HG03095 (cell line): ENCODE results near the gene MKRN1.
"Not testable (repeated sequence)": the region's sequence is repeated elsewhere in the genome, so short reads cannot be mapped to it uniquely, and the experiment has no call there.

ENCODE experiments used
- ATAC-seq: cut with Tn5 transposase; IDR thresholded peaks from one replicate; pipeline ENCODE4 v1.9.1; 2021; ENCODE audit warnings: moderate library complexity; ENCODE audit not compliant: unreplicated experiment

MKRN1 gene

DNA sequence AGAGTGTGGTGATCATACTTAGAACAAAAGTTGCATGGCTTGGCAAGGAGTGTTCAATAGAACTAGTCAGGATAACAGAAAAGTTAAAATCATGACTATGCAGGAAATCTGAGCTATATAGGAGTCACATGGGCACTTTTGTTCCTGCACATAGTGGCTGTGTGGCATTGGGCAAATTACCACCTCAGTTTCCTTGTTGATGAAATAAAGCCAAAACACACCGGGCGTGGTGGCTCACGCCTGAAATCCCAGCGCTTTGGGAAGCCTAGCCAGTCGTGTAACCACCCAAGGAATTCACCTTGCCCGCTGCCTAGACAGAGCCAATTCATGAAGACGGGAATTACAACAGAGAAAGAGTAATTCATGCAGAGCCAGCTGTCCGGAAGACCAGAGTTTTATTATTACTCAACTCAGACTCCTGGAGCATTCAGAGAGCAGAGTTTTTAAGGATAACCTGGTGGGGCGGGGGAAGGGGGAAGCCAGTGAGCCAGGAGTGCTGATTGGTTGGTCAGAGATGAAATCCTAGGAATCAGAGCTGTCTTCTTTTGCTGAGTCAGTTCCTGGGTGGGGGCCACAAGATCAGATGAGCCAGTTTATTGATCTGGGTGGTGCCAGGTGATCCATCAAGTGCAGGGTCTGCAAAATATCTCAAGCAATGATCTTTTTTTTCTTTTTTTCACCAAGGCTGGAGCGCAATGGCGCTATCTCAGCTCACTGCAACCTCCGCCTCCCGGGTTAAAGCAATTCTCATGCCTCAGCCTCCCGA lies 6.4 kb upstream of the MKRN1 start:
- no peak for ATAC-seq

DNA sequence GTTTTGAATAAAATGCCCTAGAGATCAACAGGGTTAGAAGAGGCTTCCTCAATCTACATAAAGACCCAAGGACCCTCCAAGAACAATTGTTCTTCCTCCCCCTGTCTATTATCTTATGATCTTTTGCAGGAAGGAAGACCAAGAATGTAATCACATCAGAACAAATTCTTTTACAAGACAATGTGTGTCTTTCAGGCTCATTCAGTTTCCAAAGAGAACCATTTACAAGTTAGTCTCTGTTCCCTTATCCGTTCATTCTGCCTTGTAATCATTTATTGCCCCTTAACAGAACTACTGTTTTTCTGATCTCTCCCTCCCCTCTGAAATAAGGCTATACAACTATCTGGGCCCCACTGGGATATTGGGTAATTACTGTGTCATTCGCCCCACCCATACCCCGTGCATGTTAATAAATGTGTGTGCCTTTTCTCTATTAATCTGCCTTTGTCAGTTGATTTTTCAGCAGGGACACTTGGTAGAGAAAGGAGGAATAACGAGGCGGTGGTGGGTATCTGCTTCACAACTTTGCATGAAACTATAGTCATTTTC lies 5.7 kb upstream of the MKRN1 start:
- no peak for ATAC-seq

DNA sequence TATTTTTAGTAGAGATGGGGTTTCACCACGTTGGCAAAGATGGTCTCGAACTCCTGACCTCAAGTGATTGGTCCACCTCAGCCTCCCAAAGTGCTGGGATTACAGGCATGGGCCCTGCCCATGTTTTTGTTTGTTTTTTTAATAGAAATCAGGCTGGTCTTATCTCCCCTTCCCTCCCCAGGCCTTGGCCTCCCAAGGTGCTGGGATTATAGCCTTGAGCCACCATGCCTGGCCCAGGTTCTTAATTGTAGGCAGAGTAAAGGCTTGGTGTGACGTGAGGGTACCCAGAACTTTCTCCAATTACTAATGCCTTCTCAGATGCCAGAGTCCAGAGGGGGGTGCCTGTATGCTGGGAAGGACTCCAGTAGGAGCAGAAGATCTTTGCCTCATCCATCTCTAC lies 5.2 kb upstream of the MKRN1 start:
- no peak for ATAC-seq

DNA sequence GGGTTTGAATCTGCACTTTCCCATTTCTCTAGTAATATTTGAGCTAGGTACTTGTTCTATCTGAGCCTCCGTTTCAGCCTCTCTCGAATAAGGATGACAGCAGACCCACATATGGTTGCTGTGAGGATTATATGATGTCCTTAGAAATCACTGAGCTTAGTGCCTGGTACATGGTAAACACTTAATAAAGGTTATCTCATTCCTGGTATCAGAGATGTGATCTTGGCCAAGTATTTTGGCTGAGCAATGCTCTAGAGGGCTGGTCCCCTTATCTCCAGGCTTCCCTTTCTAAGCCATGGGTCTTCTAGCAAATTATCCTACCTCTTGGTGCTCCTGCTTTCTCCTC lies 407 bp upstream of the MKRN1 start:
- ATAC-seq = no peak

DNA sequence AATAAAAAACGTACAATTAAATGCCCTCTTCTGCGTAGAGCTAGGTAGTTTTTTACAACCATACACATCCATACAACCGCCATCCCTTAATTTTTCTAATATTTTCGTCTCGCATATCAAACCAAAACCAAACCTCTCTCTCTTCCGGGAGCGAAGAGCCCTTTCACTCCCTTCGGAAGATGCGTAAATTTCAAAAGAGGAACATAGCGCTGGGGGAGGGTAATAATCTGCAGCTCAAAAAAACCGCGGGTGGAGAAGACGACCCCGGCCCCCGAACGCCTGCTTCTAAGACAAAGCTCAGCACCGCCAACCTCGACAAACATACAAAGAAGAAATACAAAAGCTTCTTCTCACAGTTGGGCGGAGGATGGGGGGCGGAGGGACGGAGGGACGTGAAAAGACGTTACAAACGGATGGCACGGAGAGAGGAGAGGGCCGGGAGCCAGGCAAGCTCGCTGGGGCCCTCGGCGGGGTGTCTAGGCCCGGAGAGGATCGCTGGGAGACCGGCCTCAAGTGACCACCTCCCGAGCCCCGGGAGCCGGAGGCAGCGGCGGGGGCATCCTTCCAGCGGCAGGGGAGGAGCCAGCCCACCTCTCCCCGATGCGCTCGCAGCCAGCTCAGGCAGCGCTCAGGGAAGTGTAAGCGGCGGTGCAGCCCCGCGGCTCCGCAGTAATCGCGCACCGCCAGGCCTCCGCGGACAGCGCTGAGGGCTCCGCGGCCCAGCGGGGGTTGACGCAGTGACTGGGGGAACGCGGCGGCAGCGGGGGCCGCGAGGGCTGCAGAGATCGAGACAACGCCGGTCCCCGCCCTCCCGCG lies 851 bp downstream of the MKRN1 start:
- peak; percentile 21 for ATAC-seq

DNA sequence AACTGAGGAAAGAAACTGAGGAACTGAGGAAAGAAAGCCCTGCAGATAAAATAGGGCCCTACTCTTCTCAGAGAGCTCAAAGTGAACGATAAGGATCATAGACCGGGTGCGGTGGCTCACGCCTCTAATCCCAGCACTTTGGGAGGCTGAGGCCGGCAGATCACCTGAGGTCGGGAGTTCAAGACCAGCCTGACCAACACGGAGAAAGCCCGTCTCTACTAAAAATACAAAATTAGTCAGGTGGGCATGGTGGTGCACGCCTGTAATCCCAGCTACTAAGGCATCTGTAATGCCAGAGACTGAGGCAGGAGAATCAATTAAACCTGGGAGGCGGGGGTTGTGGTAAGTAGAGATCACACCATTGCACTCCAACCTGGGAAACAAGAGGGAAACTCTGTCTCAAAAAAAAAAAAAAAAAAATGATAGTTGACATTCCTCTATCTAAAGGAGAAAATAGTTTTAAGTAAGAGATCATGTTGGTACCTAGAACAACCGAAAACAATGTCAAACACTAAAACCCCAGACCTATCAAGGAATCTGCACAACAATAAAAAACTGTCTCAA lies 2.5 kb downstream of the MKRN1 start:
- ATAC-seq = no peak

DNA sequence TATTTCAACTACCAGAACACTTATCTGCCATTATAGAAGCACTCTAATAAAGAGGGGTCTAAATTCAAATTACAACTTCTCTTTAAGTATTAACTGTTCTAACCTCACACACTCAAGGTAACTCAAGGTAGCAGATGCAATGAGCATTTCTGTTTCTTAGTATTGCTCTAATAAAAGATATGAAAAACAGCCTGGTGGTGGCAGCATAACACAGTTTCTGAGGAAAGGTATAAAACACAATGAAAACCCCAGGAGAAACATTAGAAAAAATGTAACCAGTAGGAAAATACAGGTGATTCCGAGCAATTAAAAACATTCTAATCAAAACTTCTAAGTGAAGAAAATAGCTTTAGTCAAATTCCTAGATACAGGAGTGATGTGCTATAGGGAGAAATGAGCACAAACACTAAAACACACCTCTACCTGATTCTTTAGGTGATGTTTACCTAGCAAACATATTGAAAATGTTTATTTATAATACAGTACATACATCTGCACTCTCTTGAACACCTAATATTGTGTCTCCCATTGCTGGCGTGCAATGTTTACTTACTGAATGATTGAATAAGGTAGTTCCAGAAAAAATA lies 3.5 kb downstream of the MKRN1 start:
- no peak for ATAC-seq

DNA sequence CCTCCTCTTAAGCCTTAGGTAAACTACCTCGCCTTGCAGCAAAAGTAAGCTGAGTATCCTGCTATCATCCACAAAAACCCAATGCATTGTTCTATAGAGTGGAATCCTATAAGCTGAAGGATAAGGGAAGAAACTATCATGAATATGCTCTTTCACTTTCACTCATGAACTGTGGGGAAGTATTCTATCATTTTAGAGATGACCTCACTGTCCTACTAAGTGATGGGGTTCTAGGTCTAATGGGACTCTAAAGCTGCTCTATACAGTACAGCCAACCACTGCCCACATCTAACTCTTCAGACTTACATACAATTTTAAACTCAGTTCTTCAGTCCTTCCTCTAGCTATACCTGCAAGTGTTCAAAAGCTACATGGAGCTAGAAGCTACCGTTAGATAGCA lies 16.2 kb downstream of the MKRN1 start:
- no peak for ATAC-seq

DNA sequence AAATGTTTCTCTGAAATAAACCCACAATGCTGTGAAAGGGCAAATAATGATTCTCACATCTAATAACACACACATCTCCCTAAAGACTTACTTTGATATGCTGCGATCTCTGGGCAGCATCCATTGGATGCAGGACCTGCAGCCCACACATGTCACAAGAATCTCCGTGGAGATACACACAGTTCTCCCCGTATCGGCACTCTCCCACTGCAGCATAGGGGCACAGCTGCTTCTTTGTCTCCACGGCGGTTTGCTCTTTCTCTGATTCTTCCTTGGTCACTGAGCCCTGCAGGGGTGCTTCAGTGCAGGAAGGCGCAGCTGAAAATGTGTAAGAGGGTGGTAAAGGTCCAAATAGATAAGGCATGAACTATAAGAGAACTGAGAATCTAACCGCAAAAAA lies 20.4 kb downstream of the MKRN1 start:
- no peak for ATAC-seq

DNA sequence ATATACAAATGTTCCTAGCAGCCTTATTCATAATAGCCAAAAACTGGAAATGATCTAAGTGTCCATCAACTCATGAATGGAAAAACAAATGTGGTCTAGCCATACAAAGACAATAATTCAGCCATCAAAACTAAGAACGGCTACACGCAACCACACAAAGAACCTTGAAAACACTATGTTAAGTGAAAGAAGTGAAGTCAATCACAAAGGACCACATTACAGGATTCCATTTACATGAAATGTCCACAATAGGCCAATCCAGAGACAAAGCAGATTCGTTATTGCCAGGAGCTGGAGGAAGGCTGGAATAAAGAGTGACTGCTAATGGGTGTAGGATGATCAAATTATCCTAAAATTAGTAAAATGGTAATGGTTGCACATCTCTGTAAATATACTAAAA lies 21.1 kb downstream of the MKRN1 start:
- no peak for ATAC-seq

DNA sequence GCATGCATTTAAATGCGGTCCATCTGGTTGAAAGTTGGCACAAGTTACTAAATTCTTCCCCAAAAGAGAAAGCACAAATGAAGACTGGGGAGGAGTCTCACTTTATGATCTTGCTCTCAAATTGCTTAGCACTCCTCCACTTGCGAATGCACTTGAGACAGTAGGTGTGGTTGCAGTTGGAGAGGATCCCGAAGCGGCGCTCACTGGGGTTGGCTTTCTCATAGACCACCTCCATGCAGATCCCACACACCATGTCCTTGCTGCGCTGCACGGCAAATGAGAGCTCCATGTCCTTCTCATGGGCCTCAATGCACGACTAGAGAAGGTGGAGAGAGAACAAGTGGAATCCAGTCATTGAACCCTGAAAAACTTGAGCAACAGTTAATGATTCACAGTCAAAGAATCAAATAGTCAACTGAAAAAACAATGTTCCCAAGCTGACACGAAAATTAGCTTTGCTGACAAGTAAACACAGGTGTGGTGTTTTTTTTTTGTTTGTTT lies 22.7 kb downstream of the MKRN1 start:
- ATAC-seq = no peak

DNA sequence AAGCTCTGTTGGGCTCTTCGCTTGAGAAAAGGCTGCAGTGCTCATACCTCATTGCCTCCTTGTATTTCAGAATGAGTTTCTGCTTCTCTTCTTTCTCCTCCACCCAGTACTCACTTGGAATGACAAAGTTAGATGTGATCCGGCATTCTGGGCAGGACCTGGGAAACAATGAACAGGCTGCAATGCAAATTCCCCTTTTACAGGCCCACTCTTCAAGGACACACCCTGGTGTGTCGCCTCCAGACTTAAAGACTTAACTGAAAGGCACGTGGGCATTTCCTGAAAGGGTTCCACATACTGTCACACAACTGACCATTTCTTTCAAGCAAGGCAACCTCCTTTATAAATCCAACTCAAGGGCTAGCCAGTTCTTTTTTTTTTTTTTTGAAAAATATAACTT lies 23.6 kb downstream of the MKRN1 start:
- ATAC-seq = no peak

DNA sequence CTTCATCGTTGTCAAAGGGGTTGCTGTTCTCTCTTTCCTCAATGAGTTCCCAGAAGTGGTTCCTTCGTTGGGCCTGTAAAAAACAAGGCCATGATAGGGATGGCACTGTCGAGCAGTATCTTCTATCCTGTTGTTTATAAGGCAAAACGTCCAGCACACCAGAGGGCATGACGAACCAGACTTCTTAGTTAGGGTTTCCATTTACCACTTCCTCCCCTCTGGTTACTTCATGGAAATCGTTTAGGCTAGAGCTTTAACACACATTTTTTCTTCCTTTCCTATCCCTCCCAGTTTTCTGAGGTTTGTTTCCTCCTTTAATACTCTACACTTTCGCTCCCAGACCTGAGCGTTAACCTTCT lies 24.7 kb downstream of the MKRN1 start:
- ATAC-seq = no peak

DNA sequence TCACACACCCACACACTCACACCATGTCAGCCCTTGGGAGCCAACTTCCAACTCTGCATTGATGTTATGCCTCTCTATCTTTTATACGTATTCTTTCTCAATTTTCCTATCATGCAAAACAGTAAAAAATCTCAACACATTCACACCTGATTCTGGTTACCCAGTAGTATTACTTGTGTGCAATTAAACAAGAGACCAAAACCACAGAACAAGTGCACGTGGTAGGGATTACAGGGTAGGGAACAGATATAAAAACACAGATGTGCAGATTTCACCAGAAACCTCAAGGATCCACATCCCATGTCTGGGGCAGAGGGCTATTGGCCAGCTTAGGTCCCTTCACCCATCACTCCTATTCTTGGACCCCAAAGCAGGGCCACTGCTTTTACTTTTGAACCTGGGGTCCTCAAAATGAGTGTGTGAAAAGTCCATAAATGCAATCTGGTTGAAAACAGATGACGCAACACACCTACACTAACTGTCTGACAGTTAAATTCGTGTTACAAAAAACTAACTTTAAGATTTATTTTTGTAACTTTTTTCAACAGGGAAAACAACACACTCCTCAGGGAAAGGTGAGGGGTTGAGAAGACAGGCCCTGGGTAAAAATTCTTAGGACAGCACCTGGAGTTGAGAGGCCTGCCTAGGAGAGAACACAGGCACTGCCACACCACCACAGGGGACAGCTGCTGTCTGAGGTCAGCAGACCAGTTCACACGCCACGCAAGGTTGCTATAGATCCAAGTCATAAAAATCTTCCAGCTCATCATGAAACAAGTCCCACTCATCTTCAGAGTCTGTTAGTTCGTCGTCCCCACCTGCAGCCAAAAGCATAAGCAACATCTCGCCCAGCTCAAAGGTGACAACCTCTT lies 25.3 kb downstream of the MKRN1 start:
- not testable (repeated sequence) for ATAC-seq

DNA sequence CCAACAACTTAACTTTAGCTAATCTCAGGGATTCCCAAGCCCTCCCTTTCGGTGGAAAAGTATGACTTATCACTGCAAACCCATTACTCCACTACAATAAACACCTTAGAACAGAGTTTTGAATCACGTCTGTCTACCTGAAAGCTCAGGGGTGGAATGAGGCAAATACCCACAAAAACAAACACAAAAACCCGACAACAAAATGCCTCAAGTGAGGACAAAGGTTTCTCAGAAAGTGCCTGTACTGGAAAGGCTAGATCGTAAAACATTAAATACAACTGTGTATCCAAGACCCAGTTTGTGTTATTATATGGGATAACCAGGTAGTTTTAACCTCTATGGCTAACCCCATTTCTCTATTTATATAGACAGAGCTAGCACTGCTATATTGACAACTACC lies 26.0 kb downstream of the MKRN1 start:
- ATAC-seq = no peak

DNA sequence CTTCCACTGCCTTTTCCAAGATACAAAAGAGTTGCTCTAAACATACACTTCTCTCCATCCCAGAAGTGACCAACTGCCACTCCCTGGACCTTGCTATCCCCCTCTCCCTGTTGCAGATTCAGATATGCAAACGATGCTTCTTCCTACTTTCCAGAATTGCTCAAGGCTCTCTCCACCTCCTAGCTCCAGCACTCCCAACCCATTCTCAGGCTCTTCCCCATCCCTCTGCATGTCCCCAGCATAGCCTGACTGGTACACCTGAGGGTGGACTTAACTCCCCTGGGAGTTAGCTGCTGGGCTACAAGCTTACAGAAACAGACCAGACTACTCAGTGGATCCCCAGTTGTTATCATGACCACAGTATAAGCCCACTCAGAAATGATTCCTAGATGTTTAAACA lies 27.6 kb downstream of the MKRN1 start:
- no peak for ATAC-seq

DNA sequence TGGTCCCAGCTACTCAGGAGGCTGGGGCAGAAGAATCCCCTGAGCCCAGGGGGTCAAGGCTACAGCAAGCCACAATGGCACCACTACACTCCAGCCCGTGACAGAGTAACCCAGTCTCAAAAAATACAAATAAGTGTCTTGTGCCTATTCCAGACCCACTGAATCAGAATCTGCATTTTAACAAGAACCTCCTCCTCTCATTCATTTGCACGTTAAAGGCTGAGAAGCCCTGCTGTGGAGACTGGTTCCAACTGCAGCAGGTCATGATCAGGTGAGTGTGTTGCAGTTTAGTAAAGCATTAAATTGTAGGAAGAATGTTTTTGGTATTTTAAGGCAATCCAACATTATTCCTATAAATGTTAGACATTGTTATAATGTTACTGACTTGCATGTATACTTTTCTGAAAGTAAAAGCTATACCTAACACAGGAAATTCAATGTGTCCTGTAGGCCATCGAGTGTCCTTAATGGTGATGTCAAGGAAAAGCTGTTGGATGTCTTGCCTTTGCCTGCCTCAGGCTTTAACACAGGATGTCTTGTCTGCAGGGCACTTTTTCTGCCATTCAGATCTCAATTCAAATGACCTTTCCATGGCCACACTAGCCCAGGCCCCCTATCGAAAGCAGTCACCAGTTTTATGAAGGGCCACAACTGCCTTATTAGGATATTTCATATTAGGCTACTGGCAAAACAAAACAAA lies 30.4 kb downstream of the MKRN1 start:
- no peak for ATAC-seq

DNA sequence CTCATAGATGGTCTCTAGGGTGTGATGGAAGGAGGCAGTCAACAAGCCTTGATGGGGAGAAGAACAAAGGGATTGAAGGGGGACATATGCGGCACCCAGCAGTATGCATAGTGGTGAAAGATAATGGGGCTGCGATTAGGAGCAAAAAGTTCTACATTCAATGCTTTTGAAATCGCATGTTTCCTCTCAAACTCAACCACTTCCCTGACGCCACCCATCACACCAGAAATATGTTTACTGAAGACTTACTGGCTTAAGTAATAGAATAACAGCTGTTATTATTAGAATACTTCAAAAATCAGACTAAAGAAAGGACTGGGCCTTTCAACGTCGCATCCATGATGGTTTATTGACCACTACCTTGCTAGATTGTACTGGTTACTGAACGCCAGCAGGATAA lies 31.5 kb downstream of the MKRN1 start:
- ATAC-seq = no peak

DNA sequence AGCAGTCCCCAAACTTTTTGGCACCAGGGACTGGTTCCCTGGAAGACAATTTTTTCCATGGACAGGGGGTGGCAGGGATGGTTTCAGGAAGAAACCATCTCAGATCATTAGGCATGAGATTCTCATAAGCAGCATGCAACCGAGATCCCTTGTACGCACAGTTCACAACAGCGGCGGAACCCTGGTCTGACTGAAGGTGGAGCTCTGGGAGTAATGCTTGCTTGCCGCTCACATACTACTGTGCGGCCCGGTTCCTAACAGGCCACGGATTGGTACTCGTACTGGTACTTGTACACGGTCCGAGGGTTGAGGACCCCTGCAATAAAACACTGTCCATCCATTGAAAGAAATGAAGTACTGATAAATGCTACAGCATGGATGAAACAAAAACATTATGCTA lies 32.8 kb downstream of the MKRN1 start:
- no peak for ATAC-seq

DNA sequence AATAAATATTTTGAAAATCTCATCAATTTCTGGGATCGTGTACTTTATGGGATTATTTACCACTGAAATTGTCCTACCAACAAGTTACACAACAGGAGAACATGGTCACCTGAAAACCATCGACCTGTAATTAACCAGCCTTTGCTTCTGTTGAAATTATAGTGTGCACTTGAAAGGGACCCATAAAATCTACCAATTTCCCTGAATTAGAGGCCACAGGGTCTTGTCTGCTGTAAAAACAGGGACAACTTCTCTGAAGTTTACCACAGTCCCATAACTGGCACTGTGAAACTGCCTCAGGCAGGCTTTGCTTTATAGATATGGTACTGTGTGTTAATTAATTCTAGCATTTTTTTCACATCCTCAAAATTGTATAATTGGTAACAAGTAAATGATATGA lies 37.8 kb downstream of the MKRN1 start:
- no peak for ATAC-seq
